ENCODE measurements around the gene JCAD. TPM values are rescaled to one million over a fixed set of nuclear protein-coding genes. Genes with fewer than 3 reads are reported as not detected.

JCAD gene
- total RNA-seq, 2 experiments from 2014 or later = not detected

GRCh38 chr10:30093303-30093950 lies 34.0 kb upstream of the JCAD start:
- no peak overlapping the region for H3K27ac Mint-ChIP-seq
- intact Hi-C loops (cut with micrococcal nuclease) = no loop called here
- no peaks in the 10 kb centered on the region for H3K36me3 Mint-ChIP-seq (ENCODE audit: low read depth)
- H3K27me3 Mint-ChIP-seq = peaks cover 15% of the 10 kb centered on the region
- H3K4me1 Mint-ChIP-seq (ENCODE audit: low read depth) = no peaks in the 10 kb centered on the region
- H3K4me3 Mint-ChIP-seq = no peak overlapping the region
- ChIA-PET POLR2A (interaction anchor here (1.1 kb wide), 1 partner anchor 7 kb away, joined by 3 read pairs; no protein-coding TSS in a partner anchor), CTCF (interaction anchor here (1.0 to 2.6 kb wide), 3 partner anchors 11 to 95 kb away, joined by 3 to 7 read pairs (median 4); no protein-coding TSS in a partner anchor)
- no peak for DNase-seq
- no peak for TF ChIP-seq CTCF (IDR thresholded peaks at IDR 0.05)
- no peak for ATAC-seq
- H3K9me3 Mint-ChIP-seq = no peaks in the 10 kb centered on the region

- intact Hi-C loops (cut with micrococcal nuclease) = no loop called here
- H3K36me3 Mint-ChIP-seq (ENCODE audit: low read depth) = no peaks in the 10 kb centered on the region
- H3K27me3 Mint-ChIP-seq = peaks cover 13% of the 10 kb centered on the region
- no peaks in the 10 kb centered on the region for H3K4me1 Mint-ChIP-seq (ENCODE audit: low read depth)
- POLR2A ChIA-PET = interaction anchor here (1.1 kb wide), 1 partner anchor 9 kb away, joined by 3 read pairs; no protein-coding TSS in a partner anchor
- no peaks in the 10 kb centered on the region for H3K9me3 Mint-ChIP-seq
- no peak overlapping the region for H3K4me3 Mint-ChIP-seq
- TF ChIP-seq CTCF (IDR thresholded peaks at IDR 0.05) = no peak
- CTCF ChIA-PET = interaction anchor here (1.3 to 2.6 kb wide), 2 partner anchors 12 to 94 kb away, joined by 4 to 7 read pairs; no protein-coding TSS in a partner anchor
- DNase-seq = no peak
- ATAC-seq = no peak
- H3K27ac Mint-ChIP-seq = no peak overlapping the region
Observed at GRCh38 chr10:30092151-30092790, 32.9 kb upstream of the JCAD start.

- ChIA-PET POLR2A (no interaction called here), CTCF (no interaction called here)
- Mint-ChIP-seq H3K9me3 (no peaks in the 10 kb centered on the region), H3K27me3 (peaks cover 13% of the 10 kb centered on the region), H3K4me1 (ENCODE audit: low read depth) (no peaks in the 10 kb centered on the region), H3K27ac (no peak overlapping the region), H3K36me3 (ENCODE audit: low read depth) (no peaks in the 10 kb centered on the region), H3K4me3 (no peak overlapping the region)
- no peak for ATAC-seq
- DNase-seq = no peak
- TF ChIP-seq CTCF (IDR thresholded peaks at IDR 0.05) = no peak
- intact Hi-C loops (cut with micrococcal nuclease) = no loop called here
Observed at GRCh38 chr10:30091136-30091535, 31.8 kb upstream of the JCAD start.

GRCh38 chr10:30088178-30088577 lies 28.8 kb upstream of the JCAD start:
- H3K4me3 Mint-ChIP-seq = no peak overlapping the region
- H3K27me3 Mint-ChIP-seq = peaks cover 14% of the 10 kb centered on the region
- H3K36me3 Mint-ChIP-seq (ENCODE audit: low read depth) = no peaks in the 10 kb centered on the region
- no peak overlapping the region for H3K27ac Mint-ChIP-seq
- ATAC-seq (no peak), DNase-seq (no peak)
- intact Hi-C loops (cut with micrococcal nuclease) = no loop called here
- TF ChIP-seq CTCF (IDR thresholded peaks at IDR 0.05) = no peak
- no peaks in the 10 kb centered on the region for H3K9me3 Mint-ChIP-seq
- ChIA-PET CTCF (no interaction called here), POLR2A (no interaction called here)
- no peaks in the 10 kb centered on the region for H3K4me1 Mint-ChIP-seq (ENCODE audit: low read depth)

- Mint-ChIP-seq H3K4me3 (no peak overlapping the region), H3K9me3 (no peaks in the 10 kb centered on the region), H3K36me3 (ENCODE audit: low read depth) (no peaks in the 10 kb centered on the region), H3K27me3 (peaks cover 21% of the 10 kb centered on the region), H3K4me1 (ENCODE audit: low read depth) (no peaks in the 10 kb centered on the region), H3K27ac (no peak overlapping the region)
- TF ChIP-seq CTCF (IDR thresholded peaks at IDR 0.05) = no peak
- ChIA-PET CTCF (no interaction called here), POLR2A (no interaction called here)
- intact Hi-C loops (cut with micrococcal nuclease) = no loop called here
- ATAC-seq (no peak), DNase-seq (no peak)
Observed at GRCh38 chr10:30083934-30084333, 24.5 kb upstream of the JCAD start.
